NCI-H187 (cell line): Measurements from ENCODE around the gene EHD4.

ENCODE experiments used
- DNase-seq, 2 experiments: peaks; one replicate each; lab custom pipeline; 2025; lab: John Stamatoyannopoulos, UW

The EHD4 gene

DNA sequence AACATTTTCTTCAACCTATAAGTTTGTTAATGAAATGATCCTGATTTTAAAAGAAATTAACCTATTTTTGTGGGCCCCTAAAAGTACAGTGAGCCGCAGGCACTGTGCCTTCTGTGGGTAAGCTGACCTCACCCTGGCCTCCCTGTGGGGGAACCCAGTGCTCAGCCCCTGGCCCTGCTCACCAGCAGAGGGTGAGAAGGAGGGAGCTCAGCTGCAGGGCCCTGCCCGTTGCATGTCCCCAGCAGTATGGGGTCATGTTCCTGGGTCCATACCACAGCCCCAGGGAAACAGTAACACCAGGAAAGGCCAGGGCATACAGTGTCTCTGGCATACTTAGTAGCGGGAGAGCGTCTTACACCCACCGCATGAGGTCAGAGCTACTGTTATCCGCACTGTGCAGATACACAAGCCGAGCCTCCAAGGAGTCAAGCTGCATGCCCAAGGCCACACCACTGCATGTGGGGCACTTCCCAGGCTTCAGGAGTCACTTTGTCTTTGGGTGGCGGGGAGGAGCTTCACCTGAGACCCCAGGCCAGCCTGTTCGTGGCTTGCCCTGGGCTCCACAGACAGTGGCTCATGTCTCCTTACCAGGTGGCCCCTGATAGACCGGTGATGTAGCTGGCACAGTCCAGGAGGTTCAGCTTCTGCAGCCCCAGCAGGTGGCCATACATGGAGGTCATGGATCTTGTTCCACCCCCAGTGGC lies 22.6 kb upstream of the EHD4 start:
- DNase-seq, result no peak

DNA sequence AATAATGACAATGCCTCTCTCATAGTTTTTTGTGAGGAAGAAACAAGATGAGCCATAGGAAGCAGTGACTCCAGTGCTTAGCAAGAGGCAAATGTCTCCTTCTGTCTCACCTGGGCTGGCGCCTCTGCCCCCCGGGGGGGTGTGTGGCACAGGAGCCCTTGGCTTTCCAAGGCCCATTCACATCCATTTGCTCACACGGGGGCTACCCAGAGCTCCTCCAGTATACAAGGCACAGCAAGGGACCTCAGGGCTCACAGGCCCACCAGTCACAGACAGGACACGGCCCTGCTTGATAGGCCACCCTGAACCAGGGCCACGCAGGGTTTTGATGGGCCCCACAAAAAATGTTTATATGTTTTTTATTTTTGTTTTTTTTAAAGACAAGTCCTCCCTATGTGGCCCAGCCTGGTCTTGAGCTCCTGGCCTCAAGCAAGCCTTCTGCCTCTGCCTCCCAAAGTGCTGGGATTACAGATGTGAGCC lies 21.9 kb upstream of the EHD4 start:
- DNase-seq, result no peak

- DNase-seq, result no peak
Observed at GRCh38 chr15:41993472-41994170, 21.3 kb upstream of the EHD4 start.

DNA sequence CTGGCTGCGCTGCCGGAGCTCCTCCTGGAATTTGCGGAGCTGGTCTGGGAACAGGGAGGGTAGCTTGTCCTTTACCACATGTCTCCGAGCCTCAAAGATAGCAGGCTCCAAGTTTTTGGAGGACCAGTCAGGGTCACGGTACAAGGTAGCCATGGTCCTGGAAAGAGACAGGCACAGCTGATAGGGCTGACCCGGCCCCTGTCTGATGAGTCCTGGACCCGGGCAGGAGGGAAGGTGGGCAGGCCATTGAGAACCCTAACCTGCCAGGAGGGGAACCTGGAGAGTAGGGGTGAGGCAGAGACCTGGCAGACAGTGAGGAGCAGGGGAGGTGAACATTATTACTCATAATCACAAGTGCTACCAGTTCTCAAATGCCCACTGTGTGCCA lies 20.4 kb upstream of the EHD4 start:
- DNase-seq, result no peak

GRCh38 chr15:41992151-41992802 lies 19.9 kb upstream of the EHD4 start:
- DNase-seq, result no peak

- DNase-seq, result no peak
Observed at GRCh38 chr15:41990691-41991090, 18.3 kb upstream of the EHD4 start.

DNA sequence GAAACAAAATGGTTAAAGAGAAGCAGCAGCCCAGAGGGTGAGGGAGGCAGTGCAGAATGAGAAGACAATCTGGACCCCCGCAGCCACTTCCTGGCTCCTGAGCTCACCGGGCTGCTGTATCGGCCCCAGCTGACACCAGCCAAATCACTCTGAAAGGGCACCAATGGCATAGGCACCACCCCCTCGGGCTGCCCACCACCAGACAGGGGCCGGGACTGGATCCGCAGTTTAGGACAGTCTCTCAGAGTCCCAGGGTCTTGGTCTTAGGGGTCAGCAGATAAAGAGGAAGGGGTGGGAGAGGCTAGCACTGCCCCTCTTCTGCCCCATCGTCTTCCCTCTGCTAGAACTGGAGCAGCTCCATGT lies 17.9 kb upstream of the EHD4 start:
- no peak for DNase-seq

GRCh38 chr15:41989573-41990242 lies 17.4 kb upstream of the EHD4 start:
- DNase-seq, result peak in 1 of 2 experiments; percentile 41

GRCh38 chr15:41988896-41989572 lies 16.7 kb upstream of the EHD4 start:
- DNase-seq, result no peak

GRCh38 chr15:41987925-41988275 lies 15.5 kb upstream of the EHD4 start:
- no peak for DNase-seq

DNA sequence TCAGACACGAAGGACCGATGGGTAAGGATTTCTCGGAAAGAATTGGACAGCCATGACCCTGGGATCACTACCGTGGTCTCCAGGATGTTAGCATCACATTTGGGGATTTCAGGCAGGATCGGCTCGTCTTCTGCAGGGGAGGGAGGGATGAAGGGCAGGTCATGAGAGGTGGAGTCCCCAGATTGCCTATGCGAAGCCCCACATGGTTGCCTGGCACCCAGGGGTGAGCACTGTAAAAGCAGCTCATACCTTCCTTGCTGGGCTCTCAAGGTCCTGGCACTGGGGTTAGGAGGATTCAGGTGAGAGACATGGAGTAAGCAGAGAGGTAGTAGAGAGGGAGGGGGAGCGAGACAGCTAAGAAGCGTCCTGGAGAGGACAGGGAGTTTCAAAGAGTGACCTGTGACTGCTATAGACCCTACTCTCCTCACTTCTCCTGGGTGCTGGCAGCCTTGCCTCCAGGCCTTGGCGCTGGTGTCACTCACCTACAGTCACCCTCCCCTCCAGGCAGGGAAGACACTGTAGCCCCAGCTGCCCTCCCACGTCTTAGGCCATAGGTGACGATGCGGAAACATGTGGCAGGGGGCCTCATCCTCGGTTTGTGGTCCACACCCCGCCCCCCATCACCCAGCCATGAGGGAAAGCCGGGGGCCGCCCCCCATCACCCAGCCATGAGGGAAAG lies 15.0 kb upstream of the EHD4 start:
- no peak for DNase-seq

DNA sequence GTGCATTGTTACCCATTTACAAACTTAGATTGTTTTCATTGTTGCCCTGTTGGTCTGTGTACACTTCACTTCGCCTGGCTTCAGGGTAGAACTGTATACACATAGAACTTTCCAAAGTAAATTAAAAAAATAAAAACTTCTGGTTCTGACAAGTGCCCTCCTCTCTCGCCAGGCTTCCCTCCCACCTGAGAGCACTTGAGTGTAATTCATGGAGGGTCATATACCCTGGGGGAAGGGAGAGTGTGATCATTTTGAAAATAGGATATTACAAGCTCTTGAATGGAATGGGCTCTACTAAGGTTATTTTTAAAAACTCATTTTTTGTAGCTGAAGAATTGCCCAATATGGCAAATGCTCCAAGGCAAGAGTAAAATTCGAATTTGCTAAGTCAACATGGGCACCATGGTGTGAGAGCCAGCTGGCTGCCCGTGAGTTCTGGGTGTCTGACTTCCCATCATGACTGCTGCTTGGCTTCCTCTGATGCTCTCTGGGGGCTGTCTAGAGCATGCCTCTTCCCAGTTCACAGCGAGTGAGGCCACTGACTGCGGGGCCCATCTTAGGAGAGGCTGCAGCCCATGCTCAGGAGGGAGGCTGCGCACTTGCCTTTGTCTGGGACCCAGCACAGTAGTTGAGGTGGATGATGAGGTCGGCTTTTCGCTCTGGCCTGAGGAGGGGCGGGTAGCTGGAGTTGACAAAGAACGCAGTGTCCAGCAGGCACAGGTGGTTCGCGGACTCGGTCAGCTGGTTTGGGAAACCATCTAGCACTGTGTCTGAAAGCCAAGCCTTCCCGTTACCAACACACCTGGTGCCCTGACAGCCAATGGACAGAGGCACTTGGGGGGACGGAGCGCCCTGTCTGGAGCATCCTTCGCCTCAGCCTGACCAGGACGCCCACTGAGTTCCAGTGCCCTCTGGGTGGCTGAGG lies 13.1 kb upstream of the EHD4 start:
- no peak for DNase-seq

DNA sequence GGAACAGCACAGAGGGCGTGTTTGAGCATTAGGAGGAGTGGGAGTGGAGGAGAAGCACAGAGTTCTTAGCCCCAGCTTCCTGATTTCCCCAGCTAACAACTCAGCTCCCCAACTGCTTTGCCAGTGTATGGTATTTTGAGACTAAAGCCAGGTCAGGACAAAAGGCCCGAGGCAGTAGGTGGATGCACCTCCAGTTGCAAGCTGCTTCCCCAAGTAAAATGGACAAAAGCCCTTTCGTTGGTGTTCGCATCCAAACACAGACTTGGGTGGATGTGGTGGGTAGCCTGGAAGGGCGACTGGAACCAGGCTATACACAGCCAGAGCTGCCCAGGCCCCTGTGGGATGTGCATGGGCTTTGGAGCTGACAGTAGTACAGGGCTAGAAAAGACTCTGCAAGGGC lies 12.3 kb upstream of the EHD4 start:
- DNase-seq, result no peak

GRCh38 chr15:41983621-41984571 lies 11.5 kb upstream of the EHD4 start:
- DNase-seq, result no peak

GRCh38 chr15:41983221-41983620 lies 10.9 kb upstream of the EHD4 start:
- no peak for DNase-seq

- no peak for DNase-seq
Observed at GRCh38 chr15:41982133-41982930, 10.0 kb upstream of the EHD4 start.

GRCh38 chr15:41981371-41982132 lies 9.2 kb upstream of the EHD4 start:
- no peak for DNase-seq
